DOHH2 (cell line): ENCODE data around the gene SGTA.

Experiments used
- H3F3A ChIP-seq: fragments of 200-600 bp; sonication (generic), shearing (Covaris generic); 2 replicates; pipeline ENCODE4 v1.6.0; 2016; ENCODE audit warnings: antibody characterized with exemption, mild to moderate bottlenecking; ENCODE audit not compliant: control insufficient read depth, insufficient read depth
- H3K27ac ChIP-seq: fragments of 200-600 bp; sonication (generic); 2 replicates; pipeline ENCODE4 v1.5.1; 2014; ENCODE audit warnings: low read depth, mild to moderate bottlenecking, low read length, moderate library complexity
- H3K27me3 ChIP-seq: fragments of 200-600 bp; sonication (generic); 2 replicates; pipeline ENCODE4 v1.6.1; 2014; ENCODE audit warnings: mild to moderate bottlenecking, low read length, mixed read lengths; ENCODE audit not compliant: control insufficient read depth
- H3K36me3 ChIP-seq: fragments of 200-600 bp; sonication (generic); 2 replicates; pipeline ENCODE4 v1.6.1; 2014; ENCODE audit warnings: mild to moderate bottlenecking, low read length, moderate library complexity, mixed read lengths; ENCODE audit not compliant: control insufficient read depth
- H3K4me1 ChIP-seq: fragments of 200-600 bp; sonication (generic); 2 replicates; pipeline ENCODE4 v1.6.1; 2014; ENCODE audit warnings: mild to moderate bottlenecking, low read length, mixed read lengths; ENCODE audit not compliant: control insufficient read depth
- H3K4me2 ChIP-seq: fragments of 200-600 bp; sonication (generic); 2 replicates; pipeline ENCODE4 v1.6.0; 2014; ENCODE audit warnings: mild to moderate bottlenecking, low read length, moderate library complexity
- H3K4me3 ChIP-seq: fragments of 200-600 bp; sonication (generic); 2 replicates; pipeline ENCODE4 v1.5.1; 2014; ENCODE audit warnings: mild to moderate bottlenecking, low read length, mixed read lengths
- H3K79me2 ChIP-seq: fragments of 200-600 bp; sonication (generic); 2 replicates; pipeline ENCODE4 v1.6.1; 2014; ENCODE audit warnings: mild to moderate bottlenecking, low read length, mixed read lengths; ENCODE audit not compliant: control insufficient read depth
- H3K9me2 ChIP-seq: fragments of 200-600 bp; sonication (generic); replicated peaks from 2 replicates; pipeline ENCODE4 v1.6.1; 2014; ENCODE audit warnings: mild to moderate bottlenecking, low read length, mixed read lengths; ENCODE audit not compliant: control insufficient read depth
- H3K9me3 ChIP-seq: fragments of 200-600 bp; sonication (generic); 2 replicates; pipeline ENCODE4 v1.6.1; 2014; ENCODE audit warnings: antibody characterized with exemption, low read length, mixed read lengths; ENCODE audit not compliant: control insufficient read depth, insufficient read depth
- H4K20me1 ChIP-seq: fragments of 200-600 bp; sonication (generic); 2 replicates; pipeline ENCODE4 v1.6.0; 2014; ENCODE audit warnings: low read depth, mild to moderate bottlenecking, antibody characterized with exemption, low read length, moderate library complexity; ENCODE audit not compliant: control insufficient read depth, insufficient read depth
- EZH2phosphoT487 ChIP-seq: fragments of 200-600 bp; sonication (generic); IDR thresholded peaks from 2 replicates; pipeline ENCODE4 v1.6.1; 2017; ENCODE audit warnings: borderline replicate concordance, mild to moderate bottlenecking, antibody characterized with exemption, low read length, moderate library complexity, mixed read lengths
- TF ChIP-seq, protein P1 (sequence below): fragments of 200-600 bp; sonication (generic); IDR thresholded peaks from one replicate; pipeline ENCODE4 v1.5.1; 2014; ENCODE audit warnings: antibody characterized with exemption, mild to moderate bottlenecking, low read depth, low read length; ENCODE audit not compliant: poor library complexity, severe bottlenecking

The SGTA gene

DNA sequence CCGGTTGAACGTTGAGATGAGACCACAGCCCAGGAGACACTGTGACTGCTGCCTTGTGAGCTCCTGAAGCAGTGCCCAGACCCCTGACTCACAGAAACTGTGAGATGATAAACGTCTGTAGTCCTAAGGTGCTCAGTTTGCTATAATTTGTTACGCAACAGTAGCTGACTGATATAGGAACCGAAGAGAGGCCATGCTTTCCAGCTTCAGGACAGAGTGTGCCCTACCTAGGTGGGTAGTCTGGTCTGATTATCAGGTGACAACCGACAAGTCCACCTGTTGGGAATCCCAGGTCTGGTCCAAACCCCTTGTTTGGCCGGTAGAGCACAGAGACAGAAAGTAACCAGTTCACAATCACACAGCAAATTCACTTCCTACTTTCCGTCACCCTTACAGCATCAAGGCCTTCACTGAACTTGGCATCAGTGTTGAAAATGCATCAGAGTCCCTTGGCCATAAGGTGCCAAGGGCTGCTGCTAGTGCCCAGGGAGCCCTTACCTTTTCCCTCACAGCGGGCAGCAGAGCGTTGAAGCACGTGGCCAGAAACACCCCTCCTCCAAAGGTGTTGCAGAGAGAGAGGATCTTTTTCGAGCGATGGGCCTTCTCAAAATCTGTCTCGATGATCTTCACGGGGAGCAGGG is 46.4 kb downstream of the SGTA start:
- peaks cover 11% of the 10 kb centered on the region; the same call in 1 of the 2 replicates for H3K4me1 ChIP-seq
- no peaks in the 10 kb centered on the region for H3K9me2 ChIP-seq
- no peaks in the 10 kb centered on the region for H3K27me3 ChIP-seq
- H3F3A ChIP-seq, result no peaks in the 10 kb centered on the region
- TF ChIP-seq EZH2phosphoT487, result no peak
- TF ChIP-seq, protein P1, sequence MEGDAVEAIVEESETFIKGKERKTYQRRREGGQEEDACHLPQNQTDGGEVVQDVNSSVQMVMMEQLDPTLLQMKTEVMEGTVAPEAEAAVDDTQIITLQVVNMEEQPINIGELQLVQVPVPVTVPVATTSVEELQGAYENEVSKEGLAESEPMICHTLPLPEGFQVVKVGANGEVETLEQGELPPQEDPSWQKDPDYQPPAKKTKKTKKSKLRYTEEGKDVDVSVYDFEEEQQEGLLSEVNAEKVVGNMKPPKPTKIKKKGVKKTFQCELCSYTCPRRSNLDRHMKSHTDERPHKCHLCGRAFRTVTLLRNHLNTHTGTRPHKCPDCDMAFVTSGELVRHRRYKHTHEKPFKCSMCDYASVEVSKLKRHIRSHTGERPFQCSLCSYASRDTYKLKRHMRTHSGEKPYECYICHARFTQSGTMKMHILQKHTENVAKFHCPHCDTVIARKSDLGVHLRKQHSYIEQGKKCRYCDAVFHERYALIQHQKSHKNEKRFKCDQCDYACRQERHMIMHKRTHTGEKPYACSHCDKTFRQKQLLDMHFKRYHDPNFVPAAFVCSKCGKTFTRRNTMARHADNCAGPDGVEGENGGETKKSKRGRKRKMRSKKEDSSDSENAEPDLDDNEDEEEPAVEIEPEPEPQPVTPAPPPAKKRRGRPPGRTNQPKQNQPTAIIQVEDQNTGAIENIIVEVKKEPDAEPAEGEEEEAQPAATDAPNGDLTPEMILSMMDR, result no peak
- H3K79me2 ChIP-seq, result peaks cover 51% of the 10 kb centered on the region
- no peaks in the 10 kb centered on the region for H3K9me3 ChIP-seq
- H3K36me3 ChIP-seq, result peaks cover 54% of the 10 kb centered on the region
- H3K4me2 ChIP-seq, result no peak overlapping the region
- H3K4me3 ChIP-seq, result no peak overlapping the region
- no peaks in the 10 kb centered on the region for H4K20me1 ChIP-seq
- no peak overlapping the region for H3K27ac ChIP-seq

DNA sequence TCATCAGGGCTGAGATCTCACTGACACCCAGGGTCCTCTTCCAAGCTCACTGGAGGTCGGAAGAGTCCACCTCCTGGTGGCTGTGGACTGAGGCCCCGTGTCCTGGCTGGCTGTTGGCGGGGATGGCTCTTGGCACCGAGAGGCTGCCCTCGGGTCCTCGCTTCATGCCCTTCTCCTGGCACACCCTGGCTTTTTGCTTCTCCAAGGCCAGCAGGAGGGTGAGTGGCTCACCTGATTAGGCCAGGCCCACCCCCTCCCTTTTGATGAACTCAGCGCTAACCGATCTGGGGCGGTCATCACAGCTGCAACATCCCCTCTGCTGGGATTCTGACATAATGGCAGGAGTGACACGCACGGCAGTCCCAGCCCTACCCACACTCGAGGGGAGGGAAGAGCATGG is 47.7 kb downstream of the SGTA start:
- Histone ChIP-seq H3K9me2 (no peaks in the 10 kb centered on the region), H3K36me3 (peaks cover 54% of the 10 kb centered on the region), H3K4me3 (no peak overlapping the region), H3K4me2 (no peak overlapping the region), H4K20me1 (0 out of 2 replicates have a peak, but pooled peaks cover 1% of the 10 kb centered on the region), H3F3A (no peaks in the 10 kb centered on the region), H3K27me3 (no peaks in the 10 kb centered on the region), H3K4me1 (peaks cover 11% of the 10 kb centered on the region; the same call in 1 of the 2 replicates), H3K79me2 (peaks cover 51% of the 10 kb centered on the region), H3K9me3 (no peaks in the 10 kb centered on the region), H3K27ac (no peak overlapping the region)
- TF ChIP-seq, protein P1, result no peak

DNA sequence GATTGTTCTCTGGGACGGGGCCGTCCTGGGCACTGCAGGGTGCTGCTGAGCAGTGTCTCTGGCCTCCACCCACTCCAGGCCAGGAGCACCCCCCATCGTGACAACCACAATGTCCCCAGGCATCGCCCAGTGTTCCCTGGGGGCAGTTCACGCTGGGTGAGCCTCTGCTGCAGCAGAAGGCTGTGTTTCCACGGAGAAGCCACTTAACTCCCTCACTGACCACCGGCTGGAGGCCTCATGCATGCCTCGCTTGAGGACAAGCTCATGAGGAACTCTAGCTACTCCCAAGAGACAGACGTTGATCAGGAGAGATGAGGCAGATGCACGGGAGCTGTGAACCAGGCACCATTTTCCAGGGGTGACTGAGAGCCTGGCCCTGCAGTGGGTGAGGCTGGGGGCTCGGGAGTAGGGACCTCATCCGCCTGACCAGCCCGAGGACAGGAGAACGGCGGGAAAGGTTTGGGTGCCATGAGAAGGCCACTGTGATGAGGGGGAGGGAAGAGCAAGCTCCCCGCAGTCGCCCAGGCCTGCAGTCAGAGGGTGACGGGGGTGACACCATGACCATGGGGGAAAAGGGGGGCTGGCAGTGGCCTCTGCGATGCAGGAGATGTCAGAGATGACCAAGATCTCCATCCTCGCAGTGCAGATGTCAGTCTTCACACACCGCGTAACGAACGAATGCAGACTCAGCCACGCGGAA is 48.3 kb downstream of the SGTA start:
- 0 out of 2 replicates have a peak, but pooled peaks cover 4% of the 10 kb centered on the region for H4K20me1 ChIP-seq
- no peak overlapping the region for H3K4me3 ChIP-seq
- H3K9me2 ChIP-seq, result no peaks in the 10 kb centered on the region
- no peak overlapping the region for H3K4me2 ChIP-seq
- no peaks in the 10 kb centered on the region for H3K9me3 ChIP-seq
- no peaks in the 10 kb centered on the region for H3F3A ChIP-seq
- TF ChIP-seq, protein P1, result no peak
- TF ChIP-seq EZH2phosphoT487, result no peak
- H3K79me2 ChIP-seq, result peaks cover 51% of the 10 kb centered on the region
- H3K27me3 ChIP-seq, result no peaks in the 10 kb centered on the region
- peaks cover 54% of the 10 kb centered on the region for H3K36me3 ChIP-seq
- H3K4me1 ChIP-seq, result peaks cover 10% of the 10 kb centered on the region; the same call in 1 of the 2 replicates
- H3K27ac ChIP-seq, result no peak overlapping the region
